Fibroblast of the conjunctiva (primary cell): Measurements from ENCODE around the gene CCDC112.
A peak's percentile ranks its signal among the peaks of the same experiment; 100 is the strongest.
"Not testable (repeated sequence)": the region's sequence is repeated elsewhere in the genome, so short reads cannot be mapped to it uniquely, and the experiment has no call there.

Experiments
- DNase-seq: peaks from one replicate; pipeline ENCODE4 v3.0.0-alpha.2; 2010; ENCODE audit warnings: low read depth

CCDC112 gene

DNA sequence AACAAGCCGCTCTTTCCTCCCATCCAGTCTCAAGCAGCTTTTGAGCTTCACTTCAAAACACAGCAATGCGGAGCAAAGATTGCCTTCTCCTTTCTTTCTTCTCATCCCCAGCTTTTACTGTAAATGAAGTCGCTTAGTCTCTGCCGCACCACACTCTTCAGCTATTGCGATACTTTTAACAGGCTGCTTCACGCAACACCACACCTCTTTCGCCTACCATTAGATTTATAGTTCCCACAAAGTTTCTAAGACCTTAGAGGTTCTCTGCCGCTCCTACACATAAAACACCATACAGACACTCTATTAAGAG lies 34.5 kb downstream of the CCDC112 start:
- DNase-seq, result no peak

DNA sequence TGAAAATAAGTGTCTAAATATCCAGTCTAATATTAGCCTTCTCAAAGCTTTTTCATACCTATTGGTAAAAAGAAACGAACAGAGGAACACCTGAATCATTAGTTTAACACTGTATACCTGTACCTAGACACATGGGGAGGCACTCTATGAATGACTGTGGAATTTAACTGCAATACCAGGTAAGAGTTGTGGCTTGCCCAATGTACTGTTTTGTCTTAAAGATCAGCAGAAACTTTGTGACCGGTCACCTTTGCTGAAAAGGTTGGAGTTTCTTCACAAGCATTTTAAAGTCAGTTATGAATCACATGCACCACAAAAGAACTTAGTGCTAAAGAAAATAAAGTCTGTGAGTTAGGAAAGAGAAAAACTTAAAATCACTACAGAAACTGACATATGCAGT lies 36.2 kb downstream of the CCDC112 start:
- no peak for DNase-seq

DNA sequence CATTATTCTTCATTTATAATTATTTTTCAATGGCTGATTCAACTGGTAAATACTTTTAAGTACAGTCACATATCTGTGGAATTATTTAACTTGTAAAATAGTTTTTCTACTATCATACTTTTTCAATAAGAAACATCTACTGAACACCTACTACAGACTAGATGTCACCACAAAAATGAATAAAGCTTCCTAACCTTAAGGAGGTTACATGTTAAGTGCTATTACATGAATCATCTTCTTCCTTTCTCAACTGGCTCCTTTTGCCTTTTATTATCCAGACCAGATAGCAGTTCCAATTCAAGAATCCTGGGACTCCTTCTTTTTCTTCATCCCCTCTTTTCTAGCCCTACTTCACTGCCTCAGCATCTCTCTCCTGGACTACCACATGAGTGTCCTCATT lies 38.5 kb downstream of the CCDC112 start:
- DNase-seq, result no peak

DNA sequence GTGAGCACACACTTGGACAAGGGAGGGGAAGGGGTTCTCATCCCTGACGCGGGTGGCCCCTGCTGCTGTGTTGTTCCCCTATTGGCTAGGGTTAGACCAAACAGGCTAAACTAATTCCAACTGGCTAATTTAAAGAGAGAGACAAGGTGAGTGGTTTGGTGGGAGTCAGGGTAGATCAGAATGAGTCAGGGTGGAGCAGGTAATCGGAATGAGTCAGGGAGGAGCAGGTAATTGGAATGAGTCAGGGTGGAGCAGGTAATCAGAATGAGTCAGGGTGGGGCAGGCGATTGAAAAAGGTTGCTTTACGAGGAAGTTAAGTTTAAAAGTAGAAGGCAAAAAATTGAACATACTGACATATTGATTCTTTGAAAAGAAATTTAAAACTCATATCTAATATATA lies 47.1 kb downstream of the CCDC112 start:
- DNase-seq, result not testable (repeated sequence)

DNA sequence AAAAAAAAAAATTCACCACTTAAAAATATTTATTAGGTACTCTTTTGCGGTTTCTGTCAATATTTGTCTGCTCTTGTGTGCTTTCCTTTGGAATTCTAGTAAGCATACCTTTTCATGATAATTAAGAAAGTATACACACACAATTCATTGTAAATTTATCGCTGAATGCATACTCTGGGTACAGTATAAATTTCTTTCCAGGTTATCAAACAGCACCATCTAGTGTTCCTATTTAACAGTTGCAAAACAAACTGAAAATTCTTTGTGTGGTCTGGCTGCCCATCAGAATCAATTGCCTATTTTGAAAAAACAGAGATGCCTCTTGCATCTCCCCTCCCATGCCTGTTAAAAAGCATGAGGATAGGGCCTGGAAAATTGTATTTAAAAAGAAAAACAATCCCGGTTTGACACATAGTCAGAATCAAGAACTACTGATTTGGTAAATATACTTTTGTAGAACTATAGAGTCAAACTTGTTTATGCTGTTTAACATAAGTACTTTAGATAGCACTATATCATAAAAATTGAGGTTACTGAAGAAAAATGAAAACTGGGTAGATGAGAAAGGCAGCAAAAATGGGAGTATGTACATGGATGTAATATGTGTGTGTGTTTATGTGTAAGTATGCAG lies 50.0 kb downstream of the CCDC112 start:
- DNase-seq, result peak; percentile 20

DNA sequence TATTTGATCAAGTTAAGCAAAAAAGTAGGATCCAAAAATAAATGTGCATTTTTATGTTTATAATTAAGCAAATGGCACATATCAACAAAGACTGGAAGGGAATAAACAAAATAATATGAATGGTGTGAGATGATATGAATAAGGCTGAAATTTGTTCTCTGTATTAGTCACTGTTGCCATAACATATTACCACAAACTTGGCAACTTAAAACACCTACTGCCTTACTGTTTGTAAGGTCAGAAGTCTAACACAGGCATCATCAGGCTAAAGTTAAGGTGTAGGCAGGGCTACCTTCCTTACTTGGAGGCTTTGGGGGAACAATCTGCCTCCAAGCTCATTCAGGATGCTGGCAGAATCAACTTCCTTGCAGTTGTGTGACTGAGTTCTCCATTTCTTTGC lies 53.0 kb downstream of the CCDC112 start:
- DNase-seq, result peak; percentile 5

DNA sequence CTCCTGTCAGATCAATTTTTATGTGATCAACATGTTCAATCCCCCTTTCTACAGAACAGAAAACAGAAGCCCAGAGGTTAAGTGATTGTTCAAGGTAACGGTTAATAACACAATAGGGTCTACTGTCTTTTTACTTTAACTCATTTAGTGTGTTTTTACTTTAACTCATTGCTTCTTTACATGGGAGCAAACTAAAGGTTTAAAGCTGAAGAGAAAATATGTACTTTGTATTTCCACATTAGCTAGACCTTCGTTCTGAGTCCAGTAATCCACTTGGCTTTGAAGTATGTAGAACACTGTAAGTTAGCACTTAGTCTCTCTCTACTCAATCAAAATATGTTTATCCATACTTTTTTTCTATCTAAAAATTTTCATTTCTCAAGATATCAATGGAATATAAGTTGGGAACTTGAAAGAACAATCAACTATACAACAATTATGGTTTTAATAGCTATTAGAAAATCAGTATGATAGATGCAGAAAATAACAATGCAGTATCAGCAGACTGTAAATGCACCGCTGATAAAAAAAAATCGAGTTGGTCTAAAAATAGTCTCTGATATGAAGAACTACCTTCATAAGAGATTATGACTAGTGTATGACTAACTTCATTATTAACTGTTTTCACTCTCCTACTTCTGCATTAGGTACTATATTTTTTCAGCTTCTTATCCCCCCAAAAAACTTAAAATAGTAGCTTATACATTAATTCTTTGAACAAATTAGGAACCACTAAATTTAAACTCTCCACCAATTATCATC lies 54.4 kb downstream of the CCDC112 start:
- no peak for DNase-seq

DNA sequence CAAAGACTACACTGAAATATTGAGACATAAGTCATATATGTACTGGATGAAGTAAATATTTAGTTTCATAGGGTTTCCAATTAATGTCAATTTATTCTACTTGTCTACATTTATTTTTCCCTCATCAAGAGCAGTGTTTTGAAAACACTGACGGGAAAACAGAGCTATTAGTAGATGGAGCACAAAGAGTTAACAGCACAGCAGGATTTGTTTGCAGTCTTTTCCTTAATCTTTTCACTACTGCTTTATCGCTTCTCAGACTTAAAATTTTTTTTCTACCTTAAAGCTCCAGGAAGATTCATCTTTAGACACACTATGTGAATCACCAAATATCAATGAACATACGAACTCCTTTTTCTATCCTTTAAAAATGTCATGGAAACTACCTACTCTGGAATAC lies 59.4 kb downstream of the CCDC112 start:
- no peak for DNase-seq

DNA sequence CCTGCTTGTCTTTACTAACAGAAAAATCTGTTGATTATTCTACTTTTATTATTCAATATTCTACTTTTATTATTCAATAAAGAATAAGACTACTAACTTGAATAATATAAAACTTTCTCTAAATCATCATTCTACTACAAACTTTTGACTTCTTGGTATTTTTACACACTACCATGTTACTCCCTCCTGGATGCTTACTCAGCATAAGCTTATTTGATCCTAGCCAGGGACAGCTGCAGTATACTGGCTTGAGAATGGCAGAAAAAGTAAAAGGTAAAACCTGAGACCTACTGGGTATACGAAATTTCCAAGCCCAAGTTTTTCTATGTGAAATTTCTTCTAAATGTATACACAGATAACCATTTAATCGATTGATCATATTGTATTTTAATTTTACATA lies 59.9 kb downstream of the CCDC112 start:
- DNase-seq, result no peak

DNA sequence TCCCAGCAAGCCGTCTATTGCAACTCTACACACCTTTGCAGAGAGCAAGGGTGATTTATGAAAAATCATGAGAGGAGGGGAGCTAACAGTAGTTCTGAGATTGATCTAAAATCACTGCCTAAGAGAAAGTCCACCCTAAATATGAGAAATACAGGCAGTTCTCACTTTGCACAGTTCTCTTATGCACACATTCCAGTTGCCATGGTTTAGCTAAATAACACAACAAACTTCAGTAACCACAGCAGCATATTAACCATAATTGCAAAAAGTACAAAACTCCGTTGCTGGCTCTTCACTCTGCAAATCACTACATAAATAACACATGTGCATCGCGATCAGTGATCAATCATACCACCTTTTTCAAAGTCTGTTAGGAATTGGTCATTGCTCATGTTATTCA lies 64.9 kb downstream of the CCDC112 start:
- DNase-seq, result no peak

DNA sequence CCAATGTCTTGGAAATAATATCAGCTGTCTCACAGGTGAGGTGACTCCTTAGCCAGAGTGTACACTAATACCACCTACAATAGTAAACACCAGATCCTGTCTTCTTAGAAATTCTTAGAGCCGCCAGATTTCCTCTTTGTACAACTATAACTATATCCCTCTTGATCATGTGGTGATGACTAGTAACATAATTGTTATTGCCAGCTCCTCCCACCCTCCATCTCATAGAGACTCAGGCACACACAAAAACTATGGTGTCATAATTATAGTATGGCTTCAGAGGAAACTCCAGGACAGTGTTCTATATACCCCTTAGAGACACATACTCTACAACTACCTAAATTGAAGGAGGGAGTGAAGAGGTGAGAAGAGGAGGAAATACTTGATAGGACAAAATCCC lies 66.8 kb downstream of the CCDC112 start:
- DNase-seq, result no peak

DNA sequence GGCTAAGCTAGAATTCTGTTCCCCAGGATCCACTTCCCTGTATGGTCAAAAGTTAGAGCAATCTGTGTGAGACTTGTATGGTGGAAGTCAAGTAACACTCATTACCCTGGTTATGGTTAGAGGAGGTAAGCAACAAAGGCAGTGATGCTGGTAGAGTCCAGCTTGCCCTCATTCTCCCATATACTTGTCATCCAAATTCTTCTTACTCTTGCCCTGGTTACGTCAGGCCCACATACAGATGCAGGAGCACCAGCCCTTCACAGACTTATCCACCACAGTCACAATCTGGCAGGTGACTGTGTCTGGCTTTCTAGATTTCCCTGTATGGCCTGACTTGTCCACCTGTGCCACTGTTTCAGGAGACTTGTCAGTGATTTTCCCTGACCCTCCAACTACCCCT lies 69.2 kb downstream of the CCDC112 start:
- no peak for DNase-seq
